GM19463 (cell line): ENCODE measurements around the gene HDGFL3.
"Not testable (repeated sequence)": the region's sequence is repeated elsewhere in the genome, so short reads cannot be mapped to it uniquely, and the experiment has no call there.

Experiments used
- ATAC-seq: cut with Tn5 transposase; IDR thresholded peaks from one replicate; pipeline ENCODE4 v1.9.1; 2021; ENCODE audit warnings: mild to moderate bottlenecking, moderate library complexity; ENCODE audit not compliant: unreplicated experiment

Gene HDGFL3

GRCh38 chr15:83207660-83208366 lies at the start of gene HDGFL3:
HDGFL3 (minus strand) TSS chr15:83207823; CDS start chr15:83207414, 409 bp downstream.
- ATAC-seq, result no peak

- no peak for ATAC-seq
Observed at GRCh38 chr15:83250781-83251180, 43.2 kb upstream of the HDGFL3 start.

GRCh38 chr15:83249030-83249343 lies 41.4 kb upstream of the HDGFL3 start:
- ATAC-seq, result no peak

- ATAC-seq, result no peak
Observed at GRCh38 chr15:83248151-83249029, 40.8 kb upstream of the HDGFL3 start.

GRCh38 chr15:83243634-83244033 lies 36.0 kb upstream of the HDGFL3 start:
- ATAC-seq, result no peak

GRCh38 chr15:83230242-83230641 lies 22.6 kb upstream of the HDGFL3 start:
- ATAC-seq, result no peak

- no peak for ATAC-seq
Observed at GRCh38 chr15:83225449-83225848, 17.8 kb upstream of the HDGFL3 start.

- ATAC-seq, result not testable (repeated sequence)
Observed at GRCh38 chr15:83221781-83222180, 14.2 kb upstream of the HDGFL3 start.

GRCh38 chr15:83219026-83219425 lies 11.4 kb upstream of the HDGFL3 start:
- no peak for ATAC-seq

GRCh38 chr15:83215306-83215705 lies 7.7 kb upstream of the HDGFL3 start:
- ATAC-seq, result no peak

- no peak for ATAC-seq
Observed at GRCh38 chr15:83210619-83211018, 3.0 kb upstream of the HDGFL3 start.

GRCh38 chr15:83209333-83209732 lies 1.7 kb upstream of the HDGFL3 start:
- ATAC-seq, result no peak

GRCh38 chr15:83208367-83208661 lies 691 bp upstream of the HDGFL3 start:
- no peak for ATAC-seq

- ATAC-seq, result no peak
Observed at GRCh38 chr15:83207009-83207659, 489 bp downstream of the HDGFL3 start.

GRCh38 chr15:83206526-83207008 lies 1.1 kb downstream of the HDGFL3 start:
- ATAC-seq, result no peak

GRCh38 chr15:83205725-83206324 lies 1.8 kb downstream of the HDGFL3 start:
- no peak for ATAC-seq

GRCh38 chr15:83204697-83205096 lies 2.9 kb downstream of the HDGFL3 start:
- no peak for ATAC-seq

- ATAC-seq, result no peak
Observed at GRCh38 chr15:83203543-83203942, 4.1 kb downstream of the HDGFL3 start.

GRCh38 chr15:83200589-83200988 lies 7.0 kb downstream of the HDGFL3 start:
- ATAC-seq, result no peak

- no peak for ATAC-seq
Observed at GRCh38 chr15:83200162-83200561, 7.5 kb downstream of the HDGFL3 start.

- peak; percentile 87 for ATAC-seq
Observed at GRCh38 chr15:83199288-83199687, 8.3 kb downstream of the HDGFL3 start.
